ENCODE measurements around the gene CBLC. TPM values are rescaled to one million over a fixed set of nuclear protein-coding genes. Genes with fewer than 3 reads are reported as not detected.

The CBLC gene
- total and polyA plus RNA-seq, 2 experiments from 2014 or later, result 26.2 to 39.7 TPM

- 96% methylated on average over 25 of the region's 28 CpGs for WGBS (ENCODE audit: low lambda C conversion rate, missing lambda C conversion rate)
Measured at GRCh38 chr19:44819246-44819832, 41.6 kb downstream of the CBLC start.

GRCh38 chr19:44820648-44821609 is 43.2 kb downstream of the CBLC start:
- Histone ChIP-seq H3K4me3 (no peak overlapping the region), H3K27me3 (no peaks in the 10 kb centered on the region), H3K4me1 (ENCODE audit: insufficient read depth) (peaks cover 4% of the 10 kb centered on the region), H3K36me3 (replicated peaks; ENCODE audit: insufficient read depth, low read depth) (no peaks in the 10 kb centered on the region), H3K9me3 (ENCODE audit: low read depth) (no peaks in the 10 kb centered on the region), H2AFZ (no peak overlapping the region), H3K27ac (no peak overlapping the region), H3K4me2 (no peak overlapping the region), H3K9me2 (replicated peaks; ENCODE audit: insufficient read depth) (no peaks in the 10 kb centered on the region), H3K79me2 (no peaks in the 10 kb centered on the region), H4K20me1 (ENCODE audit: insufficient read depth, poor library complexity, severe bottlenecking) (no peaks in the 10 kb centered on the region)
- TF ChIP-seq EZH2 (IDR thresholded peaks at IDR 0.05; ENCODE audit: borderline replicate concordance) (no peak), CTCF (IDR thresholded peaks at IDR 0.05; ENCODE audit: poor library complexity) (no peak), EZH2phosphoT487 (IDR thresholded peaks at IDR 0.05; ENCODE audit: low read depth, severe bottlenecking, unreplicated experiment) (no peak)
- no peak for DNase-seq (ENCODE audit: low spot score)
- 90% methylated on average over 16 of the region's 35 CpGs for WGBS (ENCODE audit: low lambda C conversion rate, missing lambda C conversion rate)

More at GRCh38 chr19:44819246-44819832, 41.6 kb downstream of the CBLC start:
- Histone ChIP-seq H3K4me3 (no peak overlapping the region), H3K36me3 (replicated peaks; ENCODE audit: insufficient read depth, low read depth) (no peaks in the 10 kb centered on the region), H3K27ac (no peak overlapping the region), H3K4me2 (no peak overlapping the region), H3K9me2 (replicated peaks; ENCODE audit: insufficient read depth) (no peaks in the 10 kb centered on the region), H3K9me3 (ENCODE audit: low read depth) (no peaks in the 10 kb centered on the region), H2AFZ (no peak overlapping the region), H3K4me1 (ENCODE audit: insufficient read depth) (peaks cover 4% of the 10 kb centered on the region), H3K27me3 (no peaks in the 10 kb centered on the region), H4K20me1 (ENCODE audit: insufficient read depth, poor library complexity, severe bottlenecking) (no peaks in the 10 kb centered on the region), H3K79me2 (no peaks in the 10 kb centered on the region)
- no peak for TF ChIP-seq EZH2phosphoT487 (IDR thresholded peaks at IDR 0.05; ENCODE audit: low read depth, severe bottlenecking, unreplicated experiment)
- no peak for TF ChIP-seq EZH2 (IDR thresholded peaks at IDR 0.05; ENCODE audit: borderline replicate concordance)
- no peak for TF ChIP-seq CTCF (IDR thresholded peaks at IDR 0.05; ENCODE audit: poor library complexity)
- DNase-seq (ENCODE audit: low spot score), result no peak

- no peaks in the 10 kb centered on the region for H3K79me2 ChIP-seq
- TF ChIP-seq EZH2 (IDR thresholded peaks at IDR 0.05; ENCODE audit: borderline replicate concordance) (no peak), CTCF (IDR thresholded peaks at IDR 0.05; ENCODE audit: poor library complexity) (no peak), EZH2phosphoT487 (IDR thresholded peaks at IDR 0.05; ENCODE audit: low read depth, severe bottlenecking, unreplicated experiment) (no peak)
- no peaks in the 10 kb centered on the region for H3K36me3 ChIP-seq (replicated peaks; ENCODE audit: insufficient read depth, low read depth)
- no peak overlapping the region for H3K4me2 ChIP-seq
- peaks cover 4% of the 10 kb centered on the region for H3K4me1 ChIP-seq (ENCODE audit: insufficient read depth)
- no peaks in the 10 kb centered on the region for H3K9me3 ChIP-seq (ENCODE audit: low read depth)
- H4K20me1 ChIP-seq (ENCODE audit: insufficient read depth, poor library complexity, severe bottlenecking), result no peaks in the 10 kb centered on the region
- no peak overlapping the region for H3K4me3 ChIP-seq
- WGBS (ENCODE audit: low lambda C conversion rate, missing lambda C conversion rate), result 89% methylated on average over 11 of the region's 11 CpGs
- no peak overlapping the region for H3K27ac ChIP-seq
- H3K9me2 ChIP-seq (replicated peaks; ENCODE audit: insufficient read depth), result no peaks in the 10 kb centered on the region
- H3K27me3 ChIP-seq, result peaks cover 1% of the 10 kb centered on the region
- H2AFZ ChIP-seq, result no peak overlapping the region
- no peak for DNase-seq (ENCODE audit: low spot score)
Measured at GRCh38 chr19:44822177-44822576, 44.5 kb downstream of the CBLC start.

Measured in hepatocyte (in vitro differentiated cells).